Stimulated activated CD8-positive, alpha-beta memory T cell treated with anti-CD3 and anti-CD28 coated beads, Interleukin-12 subunit alpha, Interleukin-12 subunit beta, amount 100 ng/mL, for 4 hours (primary cell): ENCODE measurements around the gene PRKCA.
"Not testable (repeated sequence)": the region's sequence is repeated elsewhere in the genome, so short reads cannot be mapped to it uniquely, and the experiment has no call there.

Source experiments
- DNase-seq: peaks from one replicate; pipeline ENCODE4 v3.0.0-alpha.2; 2020; ENCODE audit warnings: low read depth

PRKCA gene

GRCh38 chr17:66441101-66441661, 138.8 kb downstream of the PRKCA start:
- DNase-seq, result no peak

- DNase-seq, result no peak
Observed at GRCh38 chr17:66443166-66443565, 140.8 kb downstream of the PRKCA start.

- DNase-seq, result no peak
Observed at GRCh38 chr17:66443606-66444005, 141.2 kb downstream of the PRKCA start.

- no peak for DNase-seq
Observed at GRCh38 chr17:66444031-66444430, 141.6 kb downstream of the PRKCA start.

- DNase-seq, result no peak
Observed at GRCh38 chr17:66445229-66445628, 142.8 kb downstream of the PRKCA start.

GRCh38 chr17:66446419-66446818, 144.0 kb downstream of the PRKCA start:
- no peak for DNase-seq

- DNase-seq, result no peak
Observed at GRCh38 chr17:66447159-66447558, 144.7 kb downstream of the PRKCA start.

- DNase-seq, result no peak
Observed at GRCh38 chr17:66448026-66448639, 145.7 kb downstream of the PRKCA start.

- DNase-seq, result no peak
Observed at GRCh38 chr17:66449418-66449977, 147.1 kb downstream of the PRKCA start.

GRCh38 chr17:66450008-66450851, 147.8 kb downstream of the PRKCA start:
- no peak for DNase-seq

GRCh38 chr17:66450852-66451158, 148.4 kb downstream of the PRKCA start:
- no peak for DNase-seq

- DNase-seq, result no peak
Observed at GRCh38 chr17:66451188-66452149, 149.1 kb downstream of the PRKCA start.

- DNase-seq, result no peak
Observed at GRCh38 chr17:66455060-66455459, 152.6 kb downstream of the PRKCA start.

GRCh38 chr17:66457499-66457898, 155.1 kb downstream of the PRKCA start:
- not testable (repeated sequence) for DNase-seq

- DNase-seq, result no peak
Observed at GRCh38 chr17:66458782-66459181, 156.4 kb downstream of the PRKCA start.

- DNase-seq, result no peak
Observed at GRCh38 chr17:66459811-66460270, 157.4 kb downstream of the PRKCA start.

- no peak for DNase-seq
Observed at GRCh38 chr17:66460558-66460957, 158.1 kb downstream of the PRKCA start.

- DNase-seq, result no peak
Observed at GRCh38 chr17:66461343-66461995, 159.1 kb downstream of the PRKCA start.

- DNase-seq, result no peak
Observed at GRCh38 chr17:66462010-66462409, 159.6 kb downstream of the PRKCA start.

GRCh38 chr17:66464921-66465320, 162.5 kb downstream of the PRKCA start:
- DNase-seq, result no peak

- DNase-seq, result no peak
Observed at GRCh38 chr17:66465701-66466100, 163.3 kb downstream of the PRKCA start.
